Measurements from ENCODE around the gene PRR15.

DNA sequence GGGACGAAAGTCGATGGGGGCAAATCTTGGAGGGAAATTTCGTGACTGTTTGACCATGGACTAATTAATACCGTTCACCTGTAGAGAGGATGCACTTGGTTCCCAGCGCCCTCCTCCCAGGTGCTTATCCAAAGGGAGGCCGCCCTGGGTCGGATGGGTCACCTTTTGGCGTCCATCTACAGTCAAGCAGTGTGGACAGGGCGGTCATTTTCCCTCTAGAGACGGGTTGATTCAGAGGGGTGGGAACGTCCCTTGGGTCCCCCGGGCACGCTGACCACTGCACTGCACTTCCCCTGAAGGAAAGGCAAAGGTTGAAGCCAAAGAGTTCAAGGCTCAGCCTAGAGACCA is 2.0 kb downstream of the PRR15 start:
- TF ChIP-seq, protein P1, sequence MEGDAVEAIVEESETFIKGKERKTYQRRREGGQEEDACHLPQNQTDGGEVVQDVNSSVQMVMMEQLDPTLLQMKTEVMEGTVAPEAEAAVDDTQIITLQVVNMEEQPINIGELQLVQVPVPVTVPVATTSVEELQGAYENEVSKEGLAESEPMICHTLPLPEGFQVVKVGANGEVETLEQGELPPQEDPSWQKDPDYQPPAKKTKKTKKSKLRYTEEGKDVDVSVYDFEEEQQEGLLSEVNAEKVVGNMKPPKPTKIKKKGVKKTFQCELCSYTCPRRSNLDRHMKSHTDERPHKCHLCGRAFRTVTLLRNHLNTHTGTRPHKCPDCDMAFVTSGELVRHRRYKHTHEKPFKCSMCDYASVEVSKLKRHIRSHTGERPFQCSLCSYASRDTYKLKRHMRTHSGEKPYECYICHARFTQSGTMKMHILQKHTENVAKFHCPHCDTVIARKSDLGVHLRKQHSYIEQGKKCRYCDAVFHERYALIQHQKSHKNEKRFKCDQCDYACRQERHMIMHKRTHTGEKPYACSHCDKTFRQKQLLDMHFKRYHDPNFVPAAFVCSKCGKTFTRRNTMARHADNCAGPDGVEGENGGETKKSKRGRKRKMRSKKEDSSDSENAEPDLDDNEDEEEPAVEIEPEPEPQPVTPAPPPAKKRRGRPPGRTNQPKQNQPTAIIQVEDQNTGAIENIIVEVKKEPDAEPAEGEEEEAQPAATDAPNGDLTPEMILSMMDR (IDR thresholded peaks at IDR 0.05): no peak
- TF ChIP-seq POLR2A (IDR thresholded peaks at IDR 0.05): no peak
